Ascending aorta (tissue), 2 donors: Measurements from ENCODE around the gene BIRC5. TPM values are rescaled to one million over a fixed set of nuclear protein-coding genes. Genes with fewer than 3 reads are reported as not detected.

Source experiments
- DNase-seq, 2 donors: peaks; one replicate each; pipeline ENCODE4 v3.0.0-alpha.2; 2019; ENCODE audit warnings: low spot score in 2 of 2
- H3K27ac ChIP-seq, 2 donors: fragments of 200-600 bp; sonication (generic); one replicate each; pipeline ENCODE4 v1.5.1; 2016 to 2017; ENCODE audit warnings: mild to moderate bottlenecking in 1 of 2
- H3K27me3 ChIP-seq: fragments of 200-600 bp; sonication (generic); one replicate; pipeline ENCODE4 v1.5.1; 2017
- H3K36me3 ChIP-seq, 2 donors: fragments of 200-600 bp; sonication (generic); one replicate each; pipeline ENCODE4 v1.5.1; 2016
- H3K4me1 ChIP-seq, 2 donors: fragments of 200-600 bp; sonication (generic); one replicate each; pipeline ENCODE4 v1.5.1; 2016 to 2017; ENCODE audit warnings: mild to moderate bottlenecking in 1 of 2
- H3K4me3 ChIP-seq, 2 donors: fragments of 200-600 bp; sonication (generic); one replicate each; pipeline ENCODE4 v1.5.1; 2016 to 2017; ENCODE audit warnings: mild to moderate bottlenecking in 1 of 2
- H3K9me3 ChIP-seq, 2 donors: fragments of 200-600 bp; sonication (generic); one replicate each; pipeline ENCODE4 v1.5.1; 2016
- intact Hi-C: fragments of 100-400 bp; cut with DNase I; formaldehyde crosslinking; loops from one replicate; pipeline ENCODE4 v1.15.1; 2023
- total RNA-seq: library from RNA; depleted of rRNA; stranded (reverse); fragments of >200 nt; gene quantifications from one replicate; pipeline ENCODE4 v1.1.0, GENCODE V29; 2016
- TF ChIP-seq, protein P1 (sequence below), 3 experiments: fragments of 200-600 bp in 2 of 3; fragments of 450-650 bp in 1 of 3; sonication (generic) in 2 of 3; IDR thresholded peaks; one replicate each; pipeline ENCODE4 v1.5.1; 2016 to 2019; ENCODE audit warnings: antibody characterized with exemption in 3 of 3, mild to moderate bottlenecking in 1 of 3, moderate library complexity in 1 of 3

BIRC5 gene
- total RNA-seq, 1 donor from 2014 or later: 0.11 TPM

DNA sequence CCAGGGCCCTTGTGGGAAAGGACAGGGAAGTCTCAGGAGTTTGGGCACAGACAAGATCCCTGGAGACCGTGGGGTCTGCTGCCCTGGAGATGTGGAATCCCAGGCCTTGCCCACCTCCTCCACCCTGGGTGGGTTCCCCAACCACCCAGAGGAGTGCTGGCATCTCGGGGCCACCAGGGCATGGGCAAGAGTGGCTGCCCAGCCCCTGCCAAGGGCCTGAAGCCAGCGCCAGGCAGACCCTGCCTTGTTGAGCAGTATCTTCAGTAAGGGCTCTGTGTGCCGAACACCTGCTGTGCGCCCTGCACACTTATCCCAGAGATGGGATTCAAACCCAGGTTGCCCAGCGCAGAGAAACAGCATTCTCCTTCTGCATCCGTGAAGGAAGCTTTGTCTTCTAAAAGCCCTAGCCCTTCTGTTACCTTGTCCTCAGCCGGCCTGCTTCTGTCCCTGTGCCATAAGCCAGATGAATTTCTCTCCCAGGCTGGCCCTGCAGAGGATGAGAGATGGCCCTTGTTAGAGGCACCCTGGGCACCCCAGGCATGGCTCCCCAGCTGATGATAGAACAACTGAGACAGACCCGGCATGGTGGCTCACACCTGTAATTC is 49.8 kb downstream of the BIRC5 start:
- H3K9me3 ChIP-seq: no peaks in the 10 kb centered on the region
- intact Hi-C loops: no loop called here
- no peaks in the 10 kb centered on the region for H3K4me1 ChIP-seq
- H3K4me3 ChIP-seq: no peak overlapping the region
- H3K27me3 ChIP-seq: no peaks in the 10 kb centered on the region
- DNase-seq: no peak
- peak overlapping the region in 1 of 2 donors; percentile 14 for H3K27ac ChIP-seq
- TF ChIP-seq, protein P1, sequence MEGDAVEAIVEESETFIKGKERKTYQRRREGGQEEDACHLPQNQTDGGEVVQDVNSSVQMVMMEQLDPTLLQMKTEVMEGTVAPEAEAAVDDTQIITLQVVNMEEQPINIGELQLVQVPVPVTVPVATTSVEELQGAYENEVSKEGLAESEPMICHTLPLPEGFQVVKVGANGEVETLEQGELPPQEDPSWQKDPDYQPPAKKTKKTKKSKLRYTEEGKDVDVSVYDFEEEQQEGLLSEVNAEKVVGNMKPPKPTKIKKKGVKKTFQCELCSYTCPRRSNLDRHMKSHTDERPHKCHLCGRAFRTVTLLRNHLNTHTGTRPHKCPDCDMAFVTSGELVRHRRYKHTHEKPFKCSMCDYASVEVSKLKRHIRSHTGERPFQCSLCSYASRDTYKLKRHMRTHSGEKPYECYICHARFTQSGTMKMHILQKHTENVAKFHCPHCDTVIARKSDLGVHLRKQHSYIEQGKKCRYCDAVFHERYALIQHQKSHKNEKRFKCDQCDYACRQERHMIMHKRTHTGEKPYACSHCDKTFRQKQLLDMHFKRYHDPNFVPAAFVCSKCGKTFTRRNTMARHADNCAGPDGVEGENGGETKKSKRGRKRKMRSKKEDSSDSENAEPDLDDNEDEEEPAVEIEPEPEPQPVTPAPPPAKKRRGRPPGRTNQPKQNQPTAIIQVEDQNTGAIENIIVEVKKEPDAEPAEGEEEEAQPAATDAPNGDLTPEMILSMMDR (IDR thresholded peaks at IDR 0.05): no peak
- no peaks in the 10 kb centered on the region for H3K36me3 ChIP-seq

- Histone ChIP-seq H3K27ac (no peak overlapping the region), H3K9me3 (no peaks in the 10 kb centered on the region), H3K27me3 (no peaks in the 10 kb centered on the region), H3K4me1 (no peaks in the 10 kb centered on the region), H3K4me3 (no peak overlapping the region), H3K36me3 (no peaks in the 10 kb centered on the region)
- intact Hi-C loops: no loop called here
- TF ChIP-seq, protein P1 (IDR thresholded peaks at IDR 0.05): no peak
- DNase-seq: no peak
Measured at GRCh38 chr17:78264590-78264989, 50.5 kb downstream of the BIRC5 start.

DNA sequence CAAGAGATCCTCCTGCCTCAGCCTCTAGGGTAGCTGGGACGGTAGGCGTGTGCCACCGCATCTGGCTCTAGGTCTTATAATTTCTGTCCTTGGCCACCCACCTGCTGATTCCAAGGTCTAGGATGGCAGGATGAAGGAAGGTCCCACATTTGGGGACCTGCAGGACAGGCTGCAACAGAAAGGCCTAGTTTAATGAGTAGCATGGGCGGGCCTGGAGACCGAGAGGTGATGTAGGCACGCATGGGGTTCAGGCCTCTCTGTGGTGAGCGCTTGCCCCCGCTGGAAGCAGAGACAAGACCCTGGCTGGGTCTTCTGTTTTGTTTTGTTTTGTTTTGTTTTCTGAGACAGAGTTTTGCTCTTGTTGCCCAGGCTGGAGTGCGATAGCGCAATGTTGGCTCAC is 51.1 kb downstream of the BIRC5 start:
- no peaks in the 10 kb centered on the region for H3K4me1 ChIP-seq
- DNase-seq: no peak
- no peaks in the 10 kb centered on the region for H3K9me3 ChIP-seq
- H3K36me3 ChIP-seq: no peaks in the 10 kb centered on the region
- TF ChIP-seq, protein P1 (IDR thresholded peaks at IDR 0.05): no peak
- no peak overlapping the region for H3K27ac ChIP-seq
- H3K27me3 ChIP-seq: no peaks in the 10 kb centered on the region
- intact Hi-C loops: no loop called here
- H3K4me3 ChIP-seq: no peak overlapping the region

DNA sequence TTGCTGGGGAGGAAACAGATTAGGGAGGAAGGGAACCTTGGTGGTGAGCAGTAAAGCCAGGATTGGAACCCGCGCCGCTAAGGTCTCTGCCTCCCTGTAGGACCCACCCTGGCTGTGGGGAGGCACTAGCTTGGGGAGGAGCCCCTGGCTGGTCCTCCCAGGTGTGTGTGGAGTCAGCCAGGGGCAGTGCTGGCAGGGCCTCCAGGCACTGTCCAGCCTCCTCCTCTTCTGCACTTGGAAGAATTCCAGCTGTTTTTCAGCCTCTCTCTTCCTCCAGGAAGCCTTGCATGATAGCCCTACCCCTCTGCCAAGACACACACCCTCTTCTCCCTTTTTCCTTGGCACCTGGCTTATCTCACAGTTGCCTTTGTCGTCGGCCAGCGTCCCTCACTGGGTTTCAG is 52.2 kb downstream of the BIRC5 start:
- no peak for DNase-seq
- no peaks in the 10 kb centered on the region for H3K4me1 ChIP-seq
- H3K27ac ChIP-seq: no peak overlapping the region
- H3K36me3 ChIP-seq: no peaks in the 10 kb centered on the region
- TF ChIP-seq, protein P1 (IDR thresholded peaks at IDR 0.05): no peak
- intact Hi-C loops: no loop called here
- no peaks in the 10 kb centered on the region for H3K27me3 ChIP-seq
- H3K4me3 ChIP-seq: no peak overlapping the region
- no peaks in the 10 kb centered on the region for H3K9me3 ChIP-seq

DNA sequence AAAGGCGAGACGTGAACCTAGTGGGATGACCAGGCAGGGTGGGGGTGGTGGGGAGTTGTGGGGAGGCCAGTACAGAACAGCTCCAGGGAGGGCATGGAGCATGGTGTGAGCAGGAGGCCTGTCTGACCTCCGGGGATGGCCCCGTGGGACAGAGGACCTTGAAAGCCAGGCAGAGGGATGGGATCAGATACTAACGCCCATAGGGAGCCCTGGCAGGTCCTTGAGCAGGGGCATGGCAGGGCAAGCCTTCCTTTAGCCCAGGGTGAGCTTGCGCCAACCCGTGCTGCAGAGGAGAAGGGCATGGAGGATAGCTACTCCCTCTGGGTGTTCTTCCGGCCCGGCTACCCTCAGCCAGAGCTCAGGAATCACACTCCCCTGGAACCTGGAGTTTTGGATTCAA is 52.7 kb downstream of the BIRC5 start:
- intact Hi-C loops: no loop called here
- no peaks in the 10 kb centered on the region for H3K4me1 ChIP-seq
- H3K27ac ChIP-seq: no peak overlapping the region
- H3K4me3 ChIP-seq: no peak overlapping the region
- no peaks in the 10 kb centered on the region for H3K36me3 ChIP-seq
- H3K9me3 ChIP-seq: no peaks in the 10 kb centered on the region
- TF ChIP-seq, protein P1 (IDR thresholded peaks at IDR 0.05): no peak
- no peaks in the 10 kb centered on the region for H3K27me3 ChIP-seq
- no peak for DNase-seq
